GM19467 (cell line): ENCODE data around the gene OSBPL10.
"Not testable (repeated sequence)": the region's sequence is repeated elsewhere in the genome, so short reads cannot be mapped to it uniquely, and the experiment has no call there.

Experiments
- ATAC-seq: cut with Tn5 transposase; IDR thresholded peaks from one replicate; pipeline ENCODE4 v1.9.1; 2021; ENCODE audit warnings: mild to moderate bottlenecking, moderate library complexity; ENCODE audit not compliant: unreplicated experiment

The OSBPL10 gene

GRCh38 chr3:31892916-31893573, 88.0 kb downstream of the OSBPL10 start:
- no peak for ATAC-seq

GRCh38 chr3:31892500-31892899, 88.6 kb downstream of the OSBPL10 start:
- no peak for ATAC-seq

GRCh38 chr3:31891876-31892455, 89.1 kb downstream of the OSBPL10 start:
- ATAC-seq = no peak

GRCh38 chr3:31890742-31891469, 90.2 kb downstream of the OSBPL10 start:
- no peak for ATAC-seq

- ATAC-seq = no peak
These were observed 91.1 kb downstream of the OSBPL10 start for GRCh38 chr3:31890007-31890406.

- no peak for ATAC-seq
These were observed 95.8 kb downstream of the OSBPL10 start for GRCh38 chr3:31885235-31885634.

- no peak for ATAC-seq
These were observed 96.8 kb downstream of the OSBPL10 start for GRCh38 chr3:31884251-31884650.

- ATAC-seq = no peak
These were observed 98.2 kb downstream of the OSBPL10 start for GRCh38 chr3:31882895-31883294.

GRCh38 chr3:31882431-31882830, 98.6 kb downstream of the OSBPL10 start:
- no peak for ATAC-seq

GRCh38 chr3:31880482-31881078, 100.5 kb downstream of the OSBPL10 start:
- ATAC-seq = no peak

- ATAC-seq = no peak
These were observed 101.0 kb downstream of the OSBPL10 start for GRCh38 chr3:31880020-31880419.

GRCh38 chr3:31879365-31879764, 101.7 kb downstream of the OSBPL10 start:
- ATAC-seq = no peak

GRCh38 chr3:31878231-31878838, 102.7 kb downstream of the OSBPL10 start:
- ATAC-seq = no peak

- ATAC-seq = no peak
These were observed 104.7 kb downstream of the OSBPL10 start for GRCh38 chr3:31876331-31876730.

- ATAC-seq = no peak
These were observed 105.6 kb downstream of the OSBPL10 start for GRCh38 chr3:31875437-31875836.

GRCh38 chr3:31873254-31873820, 107.7 kb downstream of the OSBPL10 start:
- no peak for ATAC-seq

- ATAC-seq = no peak
These were observed 109.0 kb downstream of the OSBPL10 start for GRCh38 chr3:31871939-31872507.

- ATAC-seq = not testable (repeated sequence)
These were observed 111.0 kb downstream of the OSBPL10 start for GRCh38 chr3:31870111-31870510.

- ATAC-seq = no peak
These were observed 112.8 kb downstream of the OSBPL10 start for GRCh38 chr3:31868236-31868635.

GRCh38 chr3:31862666-31863279, 118.3 kb downstream of the OSBPL10 start:
- no peak for ATAC-seq
